Cardiac fibroblast (primary cell): ENCODE measurements around the gene GCSAM.

Experiments used
- DNase-seq, 2 donors: peaks; one replicate each; pipeline versions ENCODE4 v3.0.0 to v3.0.0-alpha.2; 2010; ENCODE audit warnings: low read depth in 2 of 2
- H3K4me3 ChIP-seq, 2 donors: replicated peaks in 1 of 2; 1 replicate in 1 of 2; 2 replicates in 1 of 2; pipeline ENCODE4 v1.5.1; 2011; ENCODE audit warnings: low read depth in 2 of 2, low read length in 2 of 2, mild to moderate bottlenecking in 2 of 2, moderate library complexity in 1 of 2
- CTCF ChIP-seq: IDR thresholded peaks from one replicate; pipeline ENCODE4 v1.5.1; 2011; ENCODE audit warnings: low read depth, mild to moderate bottlenecking, low read length, inconsistent platforms

The GCSAM gene

DNA sequence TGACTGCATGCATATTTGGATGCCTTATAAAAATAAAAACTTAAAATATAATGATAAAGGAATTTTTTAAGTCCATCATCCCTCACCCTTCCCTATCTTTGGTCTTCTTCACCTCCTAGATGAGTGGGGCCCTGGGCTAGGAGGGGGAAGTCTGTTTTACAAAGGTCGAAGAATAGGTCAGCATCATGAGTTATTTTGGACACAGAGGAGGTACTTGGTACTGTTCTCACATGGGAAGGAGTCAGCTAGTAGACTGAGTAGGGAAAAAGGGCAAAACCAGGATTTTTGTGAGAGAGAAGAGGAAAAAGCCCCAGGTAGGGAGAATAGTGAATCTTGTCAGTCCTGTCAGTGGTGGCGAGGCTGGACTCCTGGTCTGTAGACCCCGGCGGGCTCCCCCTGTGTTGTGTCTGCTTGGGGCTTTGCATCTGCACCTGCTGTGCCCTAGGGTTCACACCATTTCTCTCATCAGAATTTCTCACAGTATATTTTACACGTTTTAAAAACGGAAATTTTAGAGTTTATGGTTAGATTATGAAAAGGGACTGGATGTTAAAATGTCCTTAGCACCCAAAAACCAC is 17.2 kb downstream of the GCSAM start:
- DNase-seq: no peak
- no peak overlapping the region for H3K4me3 ChIP-seq
- no peak for TF ChIP-seq CTCF

- H3K4me3 ChIP-seq: no peak overlapping the region
- no peak for TF ChIP-seq CTCF
- peak in 1 of 2 donors; percentile 5 for DNase-seq
Measured at GRCh38 chr3:112115161-112115739, 17.8 kb downstream of the GCSAM start.

DNA sequence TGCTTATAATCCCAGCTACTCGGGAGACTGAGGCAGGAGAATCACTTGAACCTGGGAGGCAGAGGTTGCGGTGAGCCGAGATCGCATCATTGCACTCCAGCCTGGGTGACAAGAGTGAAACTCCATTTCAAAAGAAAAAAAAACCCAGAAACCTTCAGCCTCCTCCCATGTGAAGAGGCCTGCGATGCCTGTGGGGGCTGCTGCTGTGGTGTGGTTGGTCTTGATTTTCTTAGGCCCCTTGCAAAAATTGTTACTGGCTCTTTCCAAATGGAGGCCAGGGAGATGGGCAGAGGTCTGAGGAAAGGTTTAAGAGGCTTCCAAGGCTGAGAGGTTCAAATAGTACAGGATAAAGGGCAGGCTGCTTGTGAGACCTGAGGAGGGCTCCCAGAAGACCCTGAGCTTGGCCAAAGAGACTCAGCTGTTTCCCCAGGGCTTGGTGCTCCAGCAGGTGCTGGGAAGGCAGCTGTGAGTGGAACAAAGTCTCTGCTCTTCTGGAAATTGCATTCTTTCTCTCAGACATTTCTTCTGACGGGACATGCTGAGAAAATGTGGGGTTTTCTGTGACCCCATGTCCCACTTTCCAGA is 18.4 kb downstream of the GCSAM start:
- TF ChIP-seq CTCF: no peak
- DNase-seq: no peak
- H3K4me3 ChIP-seq: no peak overlapping the region

DNA sequence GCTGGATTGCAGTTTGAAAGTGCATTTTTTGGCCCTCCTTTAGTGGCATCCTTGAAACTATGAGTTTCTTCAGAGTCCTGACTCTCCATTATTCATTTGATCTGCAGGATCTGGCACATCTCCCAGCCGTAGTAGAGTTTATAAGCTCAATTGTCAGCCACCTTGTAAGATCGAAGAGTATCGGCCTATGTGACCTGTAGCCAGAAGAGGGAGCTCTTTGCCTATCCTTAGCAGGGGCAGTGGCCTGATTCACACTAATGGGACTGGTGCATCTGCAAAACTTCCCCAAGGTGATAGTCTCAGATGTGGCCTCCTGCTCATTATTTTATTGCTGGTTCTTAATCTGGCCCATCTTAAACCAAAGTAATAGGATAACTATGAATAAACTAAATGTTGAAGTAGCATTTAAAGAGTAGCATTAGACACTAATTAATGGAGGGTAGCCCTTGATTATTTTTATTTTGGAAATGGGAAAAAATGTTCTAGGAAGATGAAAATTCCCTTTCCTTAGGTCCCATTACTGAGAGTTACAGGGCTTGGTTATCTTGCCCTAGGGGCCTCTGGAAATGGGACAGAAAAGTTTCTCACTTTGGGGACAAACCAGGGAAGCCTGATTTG is 21.2 kb downstream of the GCSAM start:
- peak; percentile 89 for TF ChIP-seq CTCF
- DNase-seq: peak; percentile 82 to 85
- no peak overlapping the region for H3K4me3 ChIP-seq

DNA sequence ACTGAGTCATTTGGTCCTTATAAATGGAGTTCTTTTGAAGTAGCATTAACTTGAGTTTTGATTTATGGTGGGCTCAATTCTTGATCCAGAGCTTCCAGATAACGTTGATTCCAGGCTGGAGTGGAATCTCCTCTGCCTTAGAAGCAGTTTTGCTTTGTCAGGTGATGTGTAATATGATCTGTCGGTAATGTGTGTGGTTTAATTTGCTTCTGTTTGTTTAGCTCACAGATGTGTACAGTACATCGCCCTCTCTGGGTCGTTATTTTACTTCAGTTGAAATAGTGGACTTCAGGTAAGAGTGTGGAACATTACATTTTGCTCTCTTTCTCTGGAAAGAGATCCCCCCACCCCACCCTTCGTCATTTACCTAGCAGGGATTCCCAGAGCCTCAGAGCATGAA is 23.7 kb downstream of the GCSAM start:
- no peak overlapping the region for H3K4me3 ChIP-seq
- DNase-seq: no peak
- TF ChIP-seq CTCF: no peak

GRCh38 chr3:112104774-112105173 is 28.3 kb downstream of the GCSAM start:
- no peak overlapping the region for H3K4me3 ChIP-seq
- no peak for DNase-seq
- no peak for TF ChIP-seq CTCF
